Stomach (tissue), 4 donors: Measurements from ENCODE around the gene DUSP9.

Experiments used
- CTCF ChIP-seq, 7 experiments: fragments of 450-650 bp in 4 of 7; fragments of 200-600 bp in 3 of 7; sonication (generic) in 3 of 7; IDR thresholded peaks; one replicate each; pipeline ENCODE4 v1.5.1; 2016 to 2019; ENCODE audit warnings: antibody characterized with exemption in 7 of 7, control low read depth in 2 of 7, mild to moderate bottlenecking in 1 of 7
- EP300 ChIP-seq: sonication (generic); formaldehyde crosslinking; IDR thresholded peaks from one replicate; pipeline ENCODE4 v1.6.1; 2017; ENCODE audit warnings: antibody characterized with exemption
- POLR2AphosphoS5 ChIP-seq, 3 donors: sonication (generic); formaldehyde crosslinking; IDR thresholded peaks; one replicate each; pipeline ENCODE4 v1.6.1; 2016; ENCODE audit warnings: antibody characterized with exemption in 3 of 3

- TF ChIP-seq EP300 (no peak), CTCF (IDR thresholded peaks at IDR 0.05) (no peak), POLR2AphosphoS5 (IDR thresholded peaks at IDR 0.05) (no peak)
These were observed 41.5 kb downstream of the DUSP9 start for GRCh38 chrX:153688506-153688905.
